ENCODE results near the gene TEX12.

DNA sequence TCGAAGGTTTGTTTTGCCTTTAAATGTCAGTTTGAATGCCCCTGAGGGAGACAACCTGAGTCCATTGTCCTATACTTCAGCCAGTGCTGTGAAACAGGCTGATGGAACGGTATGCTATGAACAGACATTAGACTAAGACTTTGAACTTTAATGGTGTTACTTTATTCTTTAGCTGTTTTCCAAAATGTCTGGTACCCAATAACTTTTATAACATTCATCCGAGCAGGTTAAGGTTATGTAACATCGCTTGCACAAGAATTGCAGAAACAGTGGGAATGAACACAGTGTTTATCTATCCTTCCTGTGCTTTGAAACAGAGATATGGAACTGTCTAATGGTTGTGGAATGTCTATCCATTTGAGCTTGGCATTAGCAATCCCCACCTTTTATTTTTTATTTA is 46.6 kb downstream of the TEX12 start:
- TF ChIP-seq, protein P1, sequence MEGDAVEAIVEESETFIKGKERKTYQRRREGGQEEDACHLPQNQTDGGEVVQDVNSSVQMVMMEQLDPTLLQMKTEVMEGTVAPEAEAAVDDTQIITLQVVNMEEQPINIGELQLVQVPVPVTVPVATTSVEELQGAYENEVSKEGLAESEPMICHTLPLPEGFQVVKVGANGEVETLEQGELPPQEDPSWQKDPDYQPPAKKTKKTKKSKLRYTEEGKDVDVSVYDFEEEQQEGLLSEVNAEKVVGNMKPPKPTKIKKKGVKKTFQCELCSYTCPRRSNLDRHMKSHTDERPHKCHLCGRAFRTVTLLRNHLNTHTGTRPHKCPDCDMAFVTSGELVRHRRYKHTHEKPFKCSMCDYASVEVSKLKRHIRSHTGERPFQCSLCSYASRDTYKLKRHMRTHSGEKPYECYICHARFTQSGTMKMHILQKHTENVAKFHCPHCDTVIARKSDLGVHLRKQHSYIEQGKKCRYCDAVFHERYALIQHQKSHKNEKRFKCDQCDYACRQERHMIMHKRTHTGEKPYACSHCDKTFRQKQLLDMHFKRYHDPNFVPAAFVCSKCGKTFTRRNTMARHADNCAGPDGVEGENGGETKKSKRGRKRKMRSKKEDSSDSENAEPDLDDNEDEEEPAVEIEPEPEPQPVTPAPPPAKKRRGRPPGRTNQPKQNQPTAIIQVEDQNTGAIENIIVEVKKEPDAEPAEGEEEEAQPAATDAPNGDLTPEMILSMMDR (IDR thresholded peaks at IDR 0.05): no peak
- TF ChIP-seq POLR2AphosphoS5 (IDR thresholded peaks at IDR 0.05): no peak
- TF ChIP-seq POLR2A (IDR thresholded peaks at IDR 0.05): no peak
- TF ChIP-seq EP300 (IDR thresholded peaks at IDR 0.05): no peak
